Epithelial cell of esophagus (primary cell): ENCODE data around the gene SMR3B.

Experiments
- DNase-seq: peaks from one replicate; pipeline ENCODE4 v3.0.0; 2010; ENCODE audit warnings: low read depth
- H3K4me3 ChIP-seq: 2 replicates; pipeline ENCODE4 v1.5.1; 2011; ENCODE audit warnings: mild to moderate bottlenecking, low read length, control low read depth
- CTCF ChIP-seq: IDR thresholded peaks from 2 replicates; pipeline ENCODE4 v1.5.1; 2011; ENCODE audit warnings: low read depth, mild to moderate bottlenecking, low read length, control low read depth, inconsistent platforms; ENCODE audit not compliant: insufficient read depth; ENCODE audit errors: missing control alignments

SMR3B gene

GRCh38 chr4:70437197-70437596 is 54.3 kb downstream of the SMR3B start:
- no peak overlapping the region for H3K4me3 ChIP-seq
- no peak for DNase-seq

More at GRCh38 chr4:70437197-70437596, 54.3 kb downstream of the SMR3B start:
- no peak for TF ChIP-seq CTCF
